Effector CD4-positive, alpha-beta T cell (primary cell): Measurements from ENCODE around the gene ORAI3.
A peak's percentile ranks its signal among the peaks of the same experiment; 100 is the strongest.

Experiments used
- DNase-seq: peaks from one replicate; pipeline ENCODE4 v3.0.0-alpha.2; 2020

ORAI3 gene

DNA sequence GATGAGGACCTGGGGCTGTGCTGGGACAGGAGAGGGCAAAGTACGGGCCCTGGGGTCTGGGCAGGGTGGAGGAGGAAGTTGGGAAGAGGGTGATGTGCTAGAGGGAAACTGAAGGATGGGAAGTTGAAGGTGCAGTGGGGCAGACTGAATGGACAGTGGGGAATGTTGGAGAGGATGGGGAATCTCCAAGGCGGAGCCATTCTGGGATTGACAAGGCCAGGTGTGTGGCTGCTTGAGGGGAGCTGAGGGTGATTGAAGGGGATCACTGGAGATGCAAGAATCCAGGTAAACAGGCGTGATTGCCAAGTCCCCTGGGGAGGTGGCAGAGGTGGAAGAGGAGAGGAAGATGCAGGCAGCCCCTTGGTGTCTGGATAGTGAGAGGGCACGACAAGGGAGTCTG lies 27.6 kb downstream of the ORAI3 start:
- DNase-seq = no peak

DNA sequence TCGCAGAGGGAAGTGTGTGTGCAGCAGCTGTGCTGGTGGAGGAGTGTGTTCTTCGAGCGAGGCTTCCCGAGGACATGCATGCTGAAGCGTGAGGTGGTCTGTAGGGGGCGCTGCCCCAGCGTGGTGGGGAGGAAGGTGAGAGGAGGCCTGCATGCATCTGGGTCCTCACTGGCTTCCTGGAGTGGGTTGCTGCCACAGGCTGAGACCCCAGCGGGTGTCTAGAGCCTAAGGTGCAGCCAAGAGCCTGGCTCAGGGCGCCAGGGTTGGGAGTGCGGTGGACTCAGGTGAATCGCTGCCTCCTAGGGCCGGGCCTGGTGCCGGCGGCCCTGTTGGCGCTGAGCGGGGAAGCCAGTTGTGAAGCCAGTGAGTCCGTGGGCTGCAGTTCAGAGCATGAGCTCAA lies 28.6 kb downstream of the ORAI3 start:
- DNase-seq = no peak

DNA sequence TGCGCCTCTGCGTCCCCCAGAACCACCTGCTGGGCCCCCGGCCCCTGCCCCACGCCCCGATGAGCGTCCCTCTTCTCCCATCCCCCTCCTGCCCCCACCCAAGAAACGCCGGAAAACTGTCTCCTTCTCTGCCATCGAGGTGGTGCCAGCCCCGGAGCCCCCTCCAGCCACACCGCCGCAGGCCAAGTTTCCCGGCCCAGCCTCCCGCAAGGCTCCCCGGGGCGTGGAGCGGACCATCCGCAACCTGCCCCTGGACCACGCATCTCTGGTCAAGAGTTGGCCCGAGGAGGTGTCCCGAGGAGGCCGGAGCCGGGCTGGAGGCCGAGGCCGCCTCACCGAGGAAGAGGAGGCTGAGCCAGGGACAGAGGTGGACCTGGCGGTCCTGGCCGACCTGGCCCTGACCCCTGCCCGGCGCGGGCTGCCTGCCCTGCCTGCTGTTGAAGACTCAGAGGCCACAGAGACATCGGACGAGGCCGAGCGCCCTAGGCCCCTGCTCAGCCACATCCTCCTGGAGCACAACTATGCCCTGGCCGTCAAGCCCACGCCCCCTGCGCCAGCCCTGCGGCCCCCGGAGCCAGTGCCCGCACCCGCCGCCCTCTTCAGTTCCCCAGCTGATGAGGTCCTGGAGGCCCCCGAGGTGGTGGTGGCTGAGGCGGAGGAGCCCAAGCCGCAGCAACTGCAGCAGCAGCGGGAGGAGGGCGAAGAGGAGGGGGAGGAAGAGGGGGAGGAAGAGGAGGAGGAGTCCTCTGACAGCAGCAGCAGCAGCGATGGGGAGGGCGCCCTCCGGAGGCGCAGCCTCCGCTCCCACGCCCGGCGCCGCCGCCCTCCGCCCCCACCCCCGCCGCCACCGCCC lies 30.5 kb downstream of the ORAI3 start:
- DNase-seq = no peak

DNA sequence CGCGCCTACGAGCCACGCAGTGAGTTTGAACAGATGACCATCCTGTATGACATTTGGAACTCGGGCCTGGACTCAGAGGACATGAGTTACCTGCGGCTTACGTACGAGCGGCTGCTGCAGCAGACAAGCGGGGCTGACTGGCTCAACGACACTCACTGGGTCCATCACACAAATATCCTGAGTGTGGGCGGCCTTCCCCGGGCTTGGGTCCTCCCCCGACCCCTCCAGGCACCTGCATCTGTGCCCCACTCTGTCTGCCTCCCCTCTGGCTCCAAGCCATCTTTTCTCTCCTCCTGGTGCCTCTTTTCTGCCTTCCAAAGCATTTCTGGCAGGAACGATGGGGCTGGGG lies 31.1 kb downstream of the ORAI3 start:
- DNase-seq = no peak

DNA sequence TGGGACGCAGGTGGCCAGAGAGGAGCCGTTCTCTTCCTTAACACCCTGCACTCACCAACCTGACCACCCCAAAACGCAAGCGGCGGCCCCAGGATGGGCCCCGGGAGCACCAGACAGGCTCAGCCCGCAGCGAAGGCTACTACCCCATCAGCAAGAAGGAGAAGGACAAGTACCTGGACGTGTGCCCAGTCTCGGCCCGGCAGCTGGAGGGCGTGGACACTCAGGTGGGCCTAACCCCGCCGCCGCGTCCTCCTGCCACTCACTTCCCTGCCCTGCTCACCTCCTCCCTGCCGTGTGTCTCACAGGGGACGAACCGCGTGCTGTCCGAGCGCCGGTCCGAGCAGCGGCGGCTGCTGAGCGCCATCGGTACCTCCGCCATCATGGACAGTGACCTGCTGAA lies 31.6 kb downstream of the ORAI3 start:
- no peak for DNase-seq

DNA sequence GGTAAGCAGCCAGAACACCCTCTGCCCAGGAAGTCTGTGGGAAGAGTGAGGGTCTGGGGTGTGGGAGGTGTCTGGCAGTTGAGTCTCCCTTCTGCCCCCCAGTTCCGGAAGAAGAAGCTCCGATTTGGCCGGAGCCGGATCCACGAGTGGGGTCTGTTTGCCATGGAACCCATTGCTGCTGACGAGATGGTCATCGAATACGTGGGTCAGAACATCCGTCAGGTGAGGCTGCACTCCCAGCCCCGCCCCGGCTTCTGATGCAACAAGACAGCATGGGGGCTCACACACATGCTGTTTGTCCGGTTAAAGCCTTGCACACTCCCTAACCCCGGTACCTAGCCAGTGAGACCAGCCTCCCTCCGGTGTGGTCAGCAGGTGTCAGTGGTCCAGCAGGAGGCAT lies 32.1 kb downstream of the ORAI3 start:
- no peak for DNase-seq

DNA sequence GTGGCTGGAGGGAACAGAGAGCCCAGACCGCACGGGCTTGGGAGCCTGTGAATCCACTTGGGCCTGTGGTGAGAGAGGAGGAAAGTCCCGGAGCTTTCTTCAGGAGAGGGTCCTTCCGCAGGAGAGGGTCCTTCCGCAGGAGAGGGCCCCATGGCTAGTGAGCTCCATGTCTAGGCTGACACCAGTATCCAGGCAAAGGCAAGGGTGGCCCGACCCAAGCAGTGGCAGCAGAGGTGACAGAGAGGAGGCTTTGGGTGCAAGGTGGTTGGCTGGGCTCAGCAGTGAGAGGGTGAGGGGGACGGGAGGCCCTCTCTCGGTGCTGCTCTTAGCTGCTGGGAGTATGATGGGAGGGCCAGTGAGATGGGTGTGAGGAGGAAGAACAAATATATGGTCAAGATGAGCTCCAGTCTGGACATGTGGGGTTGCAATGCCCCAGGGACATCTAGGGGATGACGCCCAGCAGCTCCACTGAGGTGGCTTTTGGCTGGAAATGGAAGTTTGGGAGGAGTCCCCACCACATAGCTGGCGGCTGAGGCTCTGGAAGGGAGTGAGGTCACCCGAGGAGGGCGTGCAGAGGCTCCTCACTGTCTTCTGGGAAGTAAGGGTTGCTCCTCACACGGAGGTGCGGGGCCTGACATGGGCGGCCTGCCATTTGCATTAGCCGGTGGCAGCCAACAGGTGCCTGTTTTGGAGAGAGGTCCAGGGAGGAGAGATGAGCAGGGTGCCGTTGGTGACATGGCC lies 33.9 kb downstream of the ORAI3 start:
- no peak for DNase-seq

DNA sequence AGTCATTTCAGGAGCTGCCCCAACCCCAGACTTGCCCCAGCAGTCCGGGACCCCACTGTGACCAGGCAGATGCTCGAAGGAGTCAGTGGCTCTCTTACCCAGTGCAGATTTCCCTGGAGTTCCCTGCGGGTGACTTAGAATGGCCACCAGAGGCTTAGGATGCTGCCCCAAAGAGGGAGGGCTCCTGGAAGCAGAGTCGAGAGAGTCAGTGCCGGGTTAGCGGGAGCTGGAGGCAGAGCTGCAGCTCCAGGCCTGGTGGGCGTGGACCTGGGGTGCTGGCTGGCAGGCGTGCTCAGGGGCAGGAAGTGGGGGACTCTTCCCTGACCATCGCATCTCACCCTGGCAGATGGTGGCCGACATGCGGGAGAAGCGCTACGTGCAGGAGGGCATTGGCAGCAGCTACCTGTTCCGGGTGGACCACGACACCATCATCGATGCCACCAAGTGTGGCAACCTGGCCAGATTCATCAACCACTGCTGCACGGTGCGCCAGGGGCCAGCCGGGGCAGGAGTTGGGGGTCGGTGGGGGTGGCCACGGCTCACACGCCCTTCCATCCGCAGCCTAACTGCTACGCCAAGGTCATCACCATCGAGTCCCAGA lies 34.5 kb downstream of the ORAI3 start:
- DNase-seq = no peak

DNA sequence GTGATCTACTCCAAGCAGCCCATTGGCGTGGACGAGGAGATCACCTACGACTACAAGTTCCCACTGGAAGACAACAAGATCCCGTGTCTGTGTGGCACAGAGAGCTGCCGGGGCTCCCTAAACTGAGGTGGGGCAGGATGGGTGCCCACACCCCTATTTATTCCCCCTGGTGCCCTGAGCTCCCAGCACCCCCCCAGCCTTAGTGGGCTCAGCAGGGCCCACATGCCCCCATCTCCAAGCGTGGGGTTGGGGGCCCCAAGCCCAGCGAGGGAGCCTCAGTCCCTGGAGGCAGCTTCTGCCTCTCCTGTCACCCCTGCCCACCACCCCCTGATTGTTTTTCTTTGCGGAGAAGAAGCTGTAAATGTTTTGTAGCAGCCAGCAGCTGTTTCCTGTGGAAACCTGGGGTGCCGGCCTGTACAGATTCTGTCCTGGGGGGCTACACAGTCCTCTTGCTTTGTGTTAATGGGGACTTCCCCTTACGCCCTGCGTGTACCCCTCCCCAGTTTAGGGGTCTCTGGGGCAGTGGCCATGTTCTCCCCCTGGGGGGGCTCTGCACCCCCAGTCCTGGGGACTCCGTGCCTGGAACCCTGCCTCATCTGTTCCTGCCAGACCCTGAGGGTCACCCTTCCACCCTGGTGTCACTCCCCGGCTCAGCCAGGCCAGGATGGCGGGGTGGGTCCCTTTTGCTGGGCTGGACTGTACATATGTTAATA lies 35.2 kb downstream of the ORAI3 start:
- no peak for DNase-seq

DNA sequence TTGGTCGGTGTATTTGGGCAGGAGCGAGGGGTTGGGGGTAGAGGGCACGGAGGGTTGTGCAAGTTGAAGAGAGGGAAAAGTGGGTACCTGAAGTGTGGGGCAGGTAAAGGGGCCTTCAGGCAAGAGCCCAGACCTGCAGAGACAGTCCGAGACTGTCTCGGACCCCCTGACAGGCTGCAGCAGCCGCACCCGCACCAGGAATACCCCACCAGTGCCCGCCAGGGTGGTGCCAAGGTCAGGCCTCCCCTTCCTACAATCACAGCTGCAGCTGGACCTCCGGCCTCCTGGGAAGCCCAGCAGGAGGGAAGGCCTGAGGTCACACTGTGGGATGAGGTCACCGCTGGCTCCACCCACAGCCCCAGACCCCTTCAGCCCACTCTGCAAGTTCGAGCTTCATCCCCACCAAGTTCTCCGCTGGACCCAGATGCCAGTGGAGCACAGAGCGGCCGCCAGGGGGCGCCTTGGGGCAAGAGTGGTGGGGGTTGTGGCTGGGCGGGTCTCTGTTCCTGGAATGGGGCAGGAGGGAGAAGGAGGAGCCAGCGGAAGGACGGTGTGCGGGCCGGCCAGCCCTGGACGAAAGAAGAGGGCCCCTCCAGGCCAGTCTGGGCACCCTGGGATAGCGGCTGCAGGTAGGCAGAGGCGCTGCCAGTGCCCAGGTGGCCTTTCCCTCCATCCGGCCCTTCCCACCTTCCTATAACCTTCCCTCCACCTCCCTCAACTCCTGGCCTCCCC lies 36.0 kb downstream of the ORAI3 start, which contains the start of gene HSD3B7:
Gene HSD3B7, plus strand, starts transcription at position 539 of the 732 bp plus-strand sequence. CDS start 452 bp downstream, outside the sequence.
- DNase-seq = peak; percentile 77

DNA sequence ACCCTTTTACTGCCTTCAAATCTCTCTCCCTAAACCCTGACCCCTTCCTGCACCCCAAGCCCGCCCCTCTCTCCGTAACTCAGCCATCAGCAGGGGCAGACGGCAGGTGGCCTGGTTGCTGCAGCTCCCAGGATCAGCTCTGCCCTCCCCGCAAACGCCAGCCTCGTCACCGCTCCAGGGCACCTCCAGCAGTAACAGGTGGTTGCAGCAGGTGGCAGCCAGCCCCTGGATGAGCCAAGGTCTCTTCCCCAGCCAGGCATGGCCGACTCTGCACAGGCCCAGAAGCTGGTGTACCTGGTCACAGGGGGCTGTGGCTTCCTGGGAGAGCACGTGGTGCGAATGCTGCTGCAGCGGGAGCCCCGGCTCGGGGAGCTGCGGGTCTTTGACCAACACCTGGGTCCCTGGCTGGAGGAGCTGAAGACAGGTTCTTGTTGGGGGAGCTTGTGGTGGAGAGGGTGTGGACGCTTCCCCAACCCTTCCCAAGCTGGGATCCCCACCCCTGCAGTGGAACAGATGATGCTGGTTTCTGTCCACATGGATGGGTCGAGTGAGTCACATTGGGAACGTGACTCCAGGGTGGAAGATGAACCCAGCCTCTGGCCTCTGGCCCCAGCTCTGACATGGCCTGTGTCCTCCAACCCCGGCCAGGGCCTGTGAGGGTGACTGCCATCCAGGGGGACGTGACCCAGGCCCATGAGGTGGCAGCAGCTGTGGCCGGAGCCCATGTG lies 36.7 kb downstream of the ORAI3 start:
- DNase-seq = no peak

DNA sequence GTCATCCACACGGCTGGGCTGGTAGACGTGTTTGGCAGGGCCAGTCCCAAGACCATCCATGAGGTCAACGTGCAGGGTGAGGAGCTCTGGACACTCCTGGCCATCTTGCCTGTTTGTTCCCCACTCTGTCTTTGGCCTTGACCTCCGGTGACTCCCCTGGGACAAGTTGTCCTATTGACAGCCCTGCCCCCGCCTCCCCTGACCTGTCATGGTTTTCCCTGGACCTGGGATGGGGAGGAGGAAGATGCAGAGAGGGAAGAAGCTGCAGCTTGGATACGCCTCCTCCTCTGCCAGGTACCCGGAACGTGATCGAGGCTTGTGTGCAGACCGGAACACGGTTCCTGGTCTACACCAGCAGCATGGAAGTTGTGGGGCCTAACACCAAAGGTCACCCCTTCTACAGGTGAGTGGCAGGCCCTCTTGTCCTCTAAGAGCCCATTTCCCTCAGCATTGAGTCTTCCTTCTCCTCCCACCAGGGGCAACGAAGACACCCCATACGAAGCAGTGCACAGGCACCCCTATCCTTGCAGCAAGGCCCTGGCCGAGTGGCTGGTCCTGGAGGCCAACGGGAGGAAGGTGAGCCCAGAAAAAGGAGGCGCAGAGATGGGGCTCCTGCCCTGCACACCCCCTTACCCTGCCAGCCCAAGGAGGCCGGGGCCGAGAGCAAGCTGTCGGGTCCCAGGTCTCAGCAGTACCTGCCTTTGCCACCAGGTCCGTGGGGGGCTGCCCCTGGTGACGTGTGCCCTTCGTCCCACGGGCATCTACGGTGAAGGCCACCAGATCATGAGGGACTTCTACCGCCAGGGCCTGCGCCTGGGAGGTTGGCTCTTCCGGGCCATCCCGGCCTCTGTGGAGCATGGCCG lies 37.5 kb downstream of the ORAI3 start:
- no peak for DNase-seq

DNA sequence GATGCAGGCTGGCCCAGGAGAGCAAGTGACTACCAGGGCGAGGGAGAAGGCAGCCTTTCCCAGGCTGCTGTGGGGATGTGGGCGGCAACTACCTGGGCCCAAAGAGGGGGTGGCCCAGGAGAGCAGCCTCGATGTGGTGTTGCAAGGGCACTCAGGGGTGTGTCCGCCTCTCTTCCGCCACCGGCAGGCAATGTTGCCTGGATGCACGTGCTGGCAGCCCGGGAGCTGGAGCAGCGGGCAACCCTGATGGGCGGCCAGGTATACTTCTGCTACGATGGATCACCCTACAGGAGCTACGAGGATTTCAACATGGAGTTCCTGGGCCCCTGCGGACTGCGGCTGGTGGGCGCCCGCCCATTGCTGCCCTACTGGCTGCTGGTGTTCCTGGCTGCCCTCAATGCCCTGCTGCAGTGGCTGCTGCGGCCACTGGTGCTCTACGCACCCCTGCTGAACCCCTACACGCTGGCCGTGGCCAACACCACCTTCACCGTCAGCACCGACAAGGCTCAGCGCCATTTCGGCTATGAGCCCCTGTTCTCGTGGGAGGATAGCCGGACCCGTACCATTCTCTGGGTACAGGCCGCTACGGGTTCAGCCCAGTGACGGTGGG lies 38.8 kb downstream of the ORAI3 start:
- DNase-seq = no peak

DNA sequence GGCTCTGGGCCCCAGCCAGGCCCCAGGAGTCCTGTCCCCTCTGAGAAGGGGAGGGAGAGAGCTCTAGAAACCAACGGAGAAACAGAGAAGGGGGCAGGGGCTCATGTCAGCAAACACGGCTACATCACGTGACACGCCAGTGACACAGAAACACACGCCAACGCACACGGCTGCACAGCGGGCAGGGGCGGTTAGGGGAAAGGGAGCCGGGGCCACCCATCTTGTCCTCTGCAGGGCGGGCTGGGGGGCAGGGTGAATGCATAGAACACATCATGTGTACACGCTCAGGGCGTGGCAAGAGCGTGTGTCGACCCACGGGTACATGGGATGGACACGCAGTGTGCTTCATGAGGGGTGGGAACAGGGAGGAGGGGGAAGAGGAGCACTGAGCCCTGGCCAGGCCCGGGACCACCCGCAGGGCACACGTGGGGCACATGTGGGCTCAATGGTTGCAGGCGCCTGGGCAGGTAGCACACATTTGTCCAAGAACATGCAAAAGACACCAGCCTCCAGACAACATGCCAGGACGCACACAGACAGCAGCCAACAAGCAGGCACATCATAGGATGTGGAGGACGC lies 40.7 kb downstream of the ORAI3 start:
- DNase-seq = no peak

DNA sequence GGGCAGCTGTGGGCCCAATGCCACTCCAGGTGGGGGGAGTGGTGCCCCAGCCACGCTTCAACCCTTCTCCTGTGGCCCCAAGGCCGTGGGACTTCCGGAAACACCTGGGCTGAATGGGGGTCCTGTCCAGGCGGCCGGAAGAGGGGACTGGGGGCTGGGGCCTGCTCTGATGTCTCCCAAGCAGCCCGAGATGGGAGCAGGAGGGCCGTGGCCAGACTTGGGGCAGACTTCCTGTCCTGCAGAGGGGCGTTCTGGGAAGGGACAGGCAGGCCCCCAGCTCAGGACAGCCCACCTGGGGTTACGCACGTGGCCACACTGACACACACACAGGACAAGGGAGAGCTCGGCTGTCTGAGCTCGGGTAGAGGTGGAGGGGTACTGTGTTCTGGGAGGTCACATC lies 41.2 kb downstream of the ORAI3 start:
- no peak for DNase-seq

DNA sequence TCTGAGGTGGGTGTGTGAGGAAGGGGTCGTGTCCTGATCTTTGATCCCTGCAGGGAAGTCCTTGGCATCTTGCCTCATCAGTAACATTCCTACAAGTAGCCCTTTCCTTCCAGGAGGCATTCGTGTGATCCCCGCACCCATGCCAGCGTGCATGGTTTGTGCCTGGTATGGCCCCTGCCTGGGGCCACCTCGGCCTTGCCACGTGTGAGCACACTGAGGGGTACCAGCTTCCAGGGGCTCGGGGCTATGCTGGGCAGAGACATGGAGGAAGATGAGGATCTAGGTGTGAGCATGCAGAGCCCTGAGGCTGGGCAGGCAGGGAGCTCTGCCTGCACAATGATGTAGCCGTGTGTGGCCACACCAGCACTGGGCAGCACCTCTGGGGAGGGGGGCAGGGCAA lies 42.2 kb downstream of the ORAI3 start:
- DNase-seq = no peak

DNA sequence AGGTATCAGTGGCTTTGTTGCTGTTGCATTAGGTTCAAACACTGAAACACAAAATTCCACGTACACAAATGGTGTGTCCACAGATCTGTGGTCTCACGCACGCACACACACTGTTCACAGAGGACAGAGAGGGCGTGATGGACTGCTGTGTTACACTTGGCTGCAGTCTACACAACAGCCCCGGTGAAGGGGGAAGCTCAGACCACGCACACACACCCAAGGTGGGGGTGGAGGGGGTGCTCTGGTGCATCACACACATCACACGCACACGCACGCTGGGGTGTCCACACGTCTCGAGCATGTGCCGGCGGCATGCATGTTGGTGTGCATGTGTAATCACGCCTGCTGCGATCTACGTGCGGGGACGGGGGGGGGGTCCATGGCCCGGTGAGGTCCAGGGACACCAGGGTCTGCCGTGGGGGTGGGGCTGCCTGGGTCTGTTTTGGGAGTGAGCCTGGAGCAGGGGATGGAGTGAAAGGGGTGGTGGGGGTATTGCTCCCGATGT lies 43.5 kb downstream of the ORAI3 start:
- no peak for DNase-seq

DNA sequence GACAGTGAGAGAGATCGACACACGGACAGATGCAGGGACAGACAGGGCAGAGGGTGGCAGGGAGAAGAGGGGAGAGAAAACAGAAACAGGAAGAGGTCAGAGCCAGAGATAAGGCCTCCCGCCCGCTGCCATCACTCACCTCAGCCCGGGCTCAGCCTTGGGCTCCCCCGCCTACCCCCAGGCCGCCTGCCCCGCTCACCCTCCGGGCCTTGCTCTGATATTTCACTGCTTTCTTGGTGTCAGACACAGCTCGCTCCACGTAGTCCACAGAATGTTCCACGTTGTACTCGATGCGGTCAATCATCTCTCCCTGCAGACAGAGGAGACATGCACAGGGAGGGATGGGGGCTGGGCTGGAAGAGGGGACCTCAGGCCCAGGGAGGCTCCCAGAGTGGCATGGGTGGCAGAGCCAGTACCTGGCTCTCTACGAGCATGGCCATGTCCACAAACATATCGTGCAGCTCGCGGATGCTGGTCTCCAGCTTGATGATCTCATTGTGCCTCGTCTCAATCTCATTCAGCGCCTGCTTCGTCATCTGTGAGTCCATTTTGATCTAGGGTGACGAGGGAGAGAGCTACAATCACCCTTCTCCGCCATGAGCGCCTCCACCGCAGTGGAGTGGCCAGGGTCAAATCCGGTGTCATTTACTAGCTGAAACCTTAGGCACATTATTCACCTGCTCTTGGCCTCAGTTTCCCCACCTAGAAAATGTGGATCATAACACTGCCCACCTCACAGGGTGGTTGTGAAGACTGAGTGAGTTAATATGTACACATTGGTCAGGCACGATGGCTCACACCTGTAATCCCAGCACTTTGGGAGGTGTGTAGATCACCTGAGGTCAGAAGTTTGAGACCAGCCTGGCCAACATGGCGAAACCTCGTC lies 44.3 kb downstream of the ORAI3 start:
- DNase-seq = no peak

DNA sequence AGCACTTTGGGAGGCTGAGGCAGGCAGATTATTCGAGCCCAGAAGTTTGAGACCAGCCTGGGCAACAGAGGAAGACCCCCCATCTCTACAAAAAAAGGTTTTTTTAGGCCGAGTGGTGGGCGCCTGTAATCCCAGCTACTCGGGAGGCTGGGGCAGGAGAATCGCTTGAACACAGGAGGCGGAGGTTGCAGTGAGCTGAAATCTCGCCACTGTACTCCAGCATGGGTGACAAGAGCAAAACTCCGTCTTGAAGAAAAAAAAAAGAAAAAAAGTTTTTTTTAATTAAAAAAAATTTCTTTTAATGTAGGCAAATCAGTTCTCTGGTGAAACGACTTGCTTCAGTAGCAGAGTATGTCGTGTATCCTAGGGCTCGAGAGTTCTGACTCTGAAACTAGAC lies 47.1 kb downstream of the ORAI3 start:
- no peak for DNase-seq
